Breast epithelium (tissue), 3 donors: ENCODE measurements around the gene SPTLC2.

Experiments used
- POLR2A ChIP-seq: fragments of 450-650 bp; IDR thresholded peaks from one replicate; pipeline ENCODE4 v1.6.1; 2016; ENCODE audit warnings: antibody characterized with exemption, mild to moderate bottlenecking, moderate library complexity
- TF ChIP-seq, protein P1 (sequence below), 3 donors: fragments of 450-650 bp; IDR thresholded peaks; one replicate each; pipeline ENCODE4 v1.5.1; 2016 to 2017; ENCODE audit warnings: antibody characterized with exemption in 3 of 3, mild to moderate bottlenecking in 3 of 3, moderate library complexity in 3 of 3

DNA sequence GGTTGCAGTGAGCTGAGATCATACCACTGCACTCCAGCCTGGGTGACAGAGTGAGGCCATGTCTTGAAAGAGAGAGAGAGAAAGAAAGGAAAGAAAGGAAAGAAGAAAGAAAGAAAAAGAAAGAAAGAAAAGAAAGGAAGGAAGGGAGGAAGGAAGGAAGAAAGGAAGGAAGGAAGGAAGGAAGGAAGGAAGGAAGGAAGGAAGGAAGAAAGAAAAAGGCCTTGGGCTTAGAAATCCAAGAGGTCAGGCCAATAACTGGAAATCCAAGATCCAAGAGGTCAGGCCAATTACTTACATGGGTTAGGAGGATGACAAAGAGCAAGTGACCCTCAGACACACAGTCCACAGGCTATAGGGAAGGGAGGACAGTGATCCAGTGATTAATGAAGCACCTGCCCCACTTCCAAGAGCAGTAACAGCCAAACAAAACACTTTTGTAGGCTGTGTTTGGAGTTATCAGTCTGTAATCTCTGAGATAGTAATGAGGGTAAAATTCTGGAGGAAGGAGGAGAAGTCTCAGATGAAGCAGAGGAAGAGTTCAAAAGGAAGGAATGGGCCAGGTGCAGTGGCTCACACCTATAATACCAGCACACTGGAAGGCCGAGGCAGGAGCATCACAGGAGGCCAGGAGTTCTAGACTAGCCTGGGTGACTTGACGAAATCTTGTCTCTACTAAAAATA, 32.2 kb upstream of the SPTLC2 start:
- no peak for TF ChIP-seq POLR2A
- TF ChIP-seq, protein P1, sequence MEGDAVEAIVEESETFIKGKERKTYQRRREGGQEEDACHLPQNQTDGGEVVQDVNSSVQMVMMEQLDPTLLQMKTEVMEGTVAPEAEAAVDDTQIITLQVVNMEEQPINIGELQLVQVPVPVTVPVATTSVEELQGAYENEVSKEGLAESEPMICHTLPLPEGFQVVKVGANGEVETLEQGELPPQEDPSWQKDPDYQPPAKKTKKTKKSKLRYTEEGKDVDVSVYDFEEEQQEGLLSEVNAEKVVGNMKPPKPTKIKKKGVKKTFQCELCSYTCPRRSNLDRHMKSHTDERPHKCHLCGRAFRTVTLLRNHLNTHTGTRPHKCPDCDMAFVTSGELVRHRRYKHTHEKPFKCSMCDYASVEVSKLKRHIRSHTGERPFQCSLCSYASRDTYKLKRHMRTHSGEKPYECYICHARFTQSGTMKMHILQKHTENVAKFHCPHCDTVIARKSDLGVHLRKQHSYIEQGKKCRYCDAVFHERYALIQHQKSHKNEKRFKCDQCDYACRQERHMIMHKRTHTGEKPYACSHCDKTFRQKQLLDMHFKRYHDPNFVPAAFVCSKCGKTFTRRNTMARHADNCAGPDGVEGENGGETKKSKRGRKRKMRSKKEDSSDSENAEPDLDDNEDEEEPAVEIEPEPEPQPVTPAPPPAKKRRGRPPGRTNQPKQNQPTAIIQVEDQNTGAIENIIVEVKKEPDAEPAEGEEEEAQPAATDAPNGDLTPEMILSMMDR (IDR thresholded peaks at IDR 0.05) = no peak
